CD14-positive monocyte (primary cell): Measurements from ENCODE around the gene TMEM167B. TPM values are rescaled to one million over a fixed set of nuclear protein-coding genes. Genes with fewer than 3 reads are reported as not detected.

Experiments
- DNase-seq, 3 donors: peaks; one replicate each; pipeline ENCODE4 v3.0.0-alpha.2; 2011 to 2022
- H2AFZ ChIP-seq: 2 replicates; pipeline ENCODE4 v1.6.0; 2012; ENCODE audit warnings: mild to moderate bottlenecking, low read depth, low read length, inconsistent platforms; ENCODE audit not compliant: insufficient read depth, poor library complexity, severe bottlenecking
- H3K27ac ChIP-seq, 2 donors: 1 replicate in 1 of 2; 2 replicates in 1 of 2; pipeline ENCODE4 v1.5.1; 2012 to 2013; ENCODE audit warnings: low read length in 2 of 2, control low read depth in 1 of 2, inconsistent platforms in 1 of 2, low read depth in 1 of 2, mild to moderate bottlenecking in 1 of 2
- H3K27me3 ChIP-seq, 2 donors: one replicate each; pipeline versions ENCODE4 v1.6.0 to v1.6.1; 2011 to 2013; ENCODE audit warnings: low read length in 2 of 2; ENCODE audit not compliant: control insufficient read depth in 2 of 2, insufficient read depth in 2 of 2
- H3K36me3 ChIP-seq, 2 donors: replicated peaks in 1 of 2; 1 replicate in 1 of 2; 2 replicates in 1 of 2; pipeline versions ENCODE4 v1.5.1 to v1.6.1; 2012 to 2013; ENCODE audit warnings: low read length in 2 of 2, control low read depth in 1 of 2, inconsistent platforms in 1 of 2, mild to moderate bottlenecking in 1 of 2; ENCODE audit not compliant: insufficient read depth in 2 of 2, control insufficient read depth in 1 of 2
- H3K4me1 ChIP-seq, 2 donors: 1 replicate in 1 of 2; 2 replicates in 1 of 2; pipeline versions ENCODE4 v1.5.1 to v1.6.1; 2012 to 2013; ENCODE audit warnings: low read length in 2 of 2, control low read depth in 1 of 2, inconsistent platforms in 1 of 2, mild to moderate bottlenecking in 1 of 2, moderate library complexity in 1 of 2; ENCODE audit not compliant: insufficient read depth in 2 of 2, control insufficient read depth in 1 of 2
- H3K4me2 ChIP-seq: replicated peaks from 2 replicates; pipeline ENCODE3; 2012; ENCODE audit warnings: low read length, moderate library complexity, mild to moderate bottlenecking; ENCODE audit not compliant: poor library complexity, severe bottlenecking; ENCODE audit errors: extremely low read depth
- H3K4me3 ChIP-seq, 3 experiments: fragments of 200-600 bp in 1 of 3; sonication (generic) in 1 of 3; replicated peaks in 1 of 3; 1 replicate in 2 of 3; 2 replicates in 1 of 3; pipeline ENCODE4 v1.5.1; 2011 to 2013; ENCODE audit warnings: low read length in 3 of 3, mild to moderate bottlenecking in 3 of 3, control low read depth in 2 of 3, low read depth in 2 of 3, inconsistent platforms in 1 of 3, moderate library complexity in 1 of 3
- H3K79me2 ChIP-seq: 2 replicates; pipeline ENCODE4 v1.6.0; 2012; ENCODE audit warnings: mild to moderate bottlenecking, control low read depth, inconsistent platforms, low read length, moderate library complexity; ENCODE audit not compliant: insufficient read depth
- H3K9ac ChIP-seq: 2 replicates; pipeline ENCODE4 v1.6.0; 2017; ENCODE audit warnings: low read length, mild to moderate bottlenecking; ENCODE audit not compliant: insufficient read depth, poor library complexity, severe bottlenecking
- H3K9me3 ChIP-seq, 2 donors: replicated peaks in 1 of 2; 1 replicate in 1 of 2; 2 replicates in 1 of 2; pipeline versions ENCODE4 v1.5.1 to v1.6.1; 2012 to 2013; ENCODE audit warnings: low read length in 2 of 2, control low read depth in 1 of 2; ENCODE audit not compliant: control insufficient read depth in 1 of 2, insufficient read depth in 1 of 2
- H4K20me1 ChIP-seq: 2 replicates; pipeline ENCODE4 v1.6.0; 2012; ENCODE audit warnings: mild to moderate bottlenecking, low read length, control low read depth, moderate library complexity; ENCODE audit not compliant: insufficient read depth
- H3K27ac Mint-ChIP-seq, 7 donors: one replicate each; pipeline ENCODE4 v1.8.0; 2020; ENCODE audit warnings: mild to moderate bottlenecking in 7 of 7, mixed read lengths in 7 of 7, moderate library complexity in 6 of 7, inconsistent platforms in 2 of 7
- H3K27me3 Mint-ChIP-seq, 3 donors: one replicate each; pipeline ENCODE4 v1.8.0; 2021 to 2022; ENCODE audit warnings: low read depth in 3 of 3, mild to moderate bottlenecking in 3 of 3, mixed read lengths in 3 of 3, moderate library complexity in 3 of 3, inconsistent platforms in 1 of 3
- H3K36me3 Mint-ChIP-seq, 2 donors: one replicate each; pipeline ENCODE4 v1.8.0; 2020; ENCODE audit warnings: mixed read lengths in 2 of 2, inconsistent platforms in 1 of 2, mild to moderate bottlenecking in 1 of 2
- H3K4me1 Mint-ChIP-seq: one replicate; pipeline ENCODE4 v1.8.0; 2020; ENCODE audit warnings: mild to moderate bottlenecking, mixed read lengths
- H3K4me3 Mint-ChIP-seq, 2 donors: one replicate each; pipeline ENCODE4 v1.8.0; 2020; ENCODE audit warnings: mild to moderate bottlenecking in 2 of 2, mixed read lengths in 2 of 2, moderate library complexity in 1 of 2
- H3K9me3 Mint-ChIP-seq, 7 donors: one replicate each; pipeline ENCODE4 v1.8.0; 2020 to 2022; ENCODE audit warnings: mixed read lengths in 7 of 7, mild to moderate bottlenecking in 6 of 7, moderate library complexity in 6 of 7, inconsistent platforms in 2 of 7
- WGBS: methylation state at CpG from one replicate; pipeline ENCODE4 v1.1.5; 2013; ENCODE audit warnings: missing lambda C conversion rate; ENCODE audit not compliant: insufficient coverage; 5-methylcytosine and 5-hydroxymethylcytosine counted together
- intact Hi-C, 2 donors: fragments of 100-400 bp; cut with micrococcal nuclease; formaldehyde crosslinking; loops; one replicate each; pipeline versions ENCODE4 v1.15.0 to v1.15.1; 2023
- polyA plus RNA-seq, 3 donors: library from polyadenylated mRNA; depleted of rRNA in 1 of 3; unstranded in 2 of 3; stranded (reverse) in 1 of 3; fragments of 300-500 nt in 2 of 3; fragments of >200 nt in 1 of 3; fragmentation: Illumina TruSeq in 2 of 3; gene quantifications; 1 replicate in 2 of 3; 2 replicates in 1 of 3; pipeline ENCODE4 v1.2.3, GENCODE V29; 2012 to 2021
- TF ChIP-seq, protein P1 (sequence below): fragments of 200-600 bp; IDR thresholded peaks from one replicate; pipeline ENCODE4 v1.8.0; 2022; ENCODE audit warnings: antibody characterized with exemption, mild to moderate bottlenecking

Gene TMEM167B
- polyA plus RNA-seq, 3 donors = 39.2 to 50.8 (median 43.3) TPM

GRCh38 chr1:109080441-109081082 lies 10.0 kb upstream of the TMEM167B start:
- Histone ChIP-seq H3K9ac (no peak overlapping the region), H3K27me3 (no peaks in the 10 kb centered on the region), H3K4me3 (no peak overlapping the region), H3K36me3 (no peaks in the 10 kb centered on the region), H3K4me1 (peaks cover 6 to 8% of the 10 kb centered on the region in 2 donors), H3K79me2 (peaks cover 2% of the 10 kb centered on the region), H3K9me3 (no peaks in the 10 kb centered on the region), H3K4me2 (no peak overlapping the region), H4K20me1 (no peaks in the 10 kb centered on the region), H3K27ac (no peak overlapping the region), H2AFZ (no peak overlapping the region)
- Mint-ChIP-seq H3K4me3 (no peak overlapping the region), H3K27ac (no peak overlapping the region), H3K36me3 (no peaks in the 10 kb centered on the region), H3K4me1 (peaks cover 6% of the 10 kb centered on the region), H3K9me3 (no peaks in the 10 kb centered on the region), H3K27me3 (peaks cover 0 to 3% (median 3%) of the 10 kb centered on the region in 3 donors)
- intact Hi-C loops = no loop called here
- 93% methylated on average over 2 of the region's 5 CpGs for WGBS
- DNase-seq = no peak
- TF ChIP-seq, protein P1, sequence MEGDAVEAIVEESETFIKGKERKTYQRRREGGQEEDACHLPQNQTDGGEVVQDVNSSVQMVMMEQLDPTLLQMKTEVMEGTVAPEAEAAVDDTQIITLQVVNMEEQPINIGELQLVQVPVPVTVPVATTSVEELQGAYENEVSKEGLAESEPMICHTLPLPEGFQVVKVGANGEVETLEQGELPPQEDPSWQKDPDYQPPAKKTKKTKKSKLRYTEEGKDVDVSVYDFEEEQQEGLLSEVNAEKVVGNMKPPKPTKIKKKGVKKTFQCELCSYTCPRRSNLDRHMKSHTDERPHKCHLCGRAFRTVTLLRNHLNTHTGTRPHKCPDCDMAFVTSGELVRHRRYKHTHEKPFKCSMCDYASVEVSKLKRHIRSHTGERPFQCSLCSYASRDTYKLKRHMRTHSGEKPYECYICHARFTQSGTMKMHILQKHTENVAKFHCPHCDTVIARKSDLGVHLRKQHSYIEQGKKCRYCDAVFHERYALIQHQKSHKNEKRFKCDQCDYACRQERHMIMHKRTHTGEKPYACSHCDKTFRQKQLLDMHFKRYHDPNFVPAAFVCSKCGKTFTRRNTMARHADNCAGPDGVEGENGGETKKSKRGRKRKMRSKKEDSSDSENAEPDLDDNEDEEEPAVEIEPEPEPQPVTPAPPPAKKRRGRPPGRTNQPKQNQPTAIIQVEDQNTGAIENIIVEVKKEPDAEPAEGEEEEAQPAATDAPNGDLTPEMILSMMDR = no peak

DNA sequence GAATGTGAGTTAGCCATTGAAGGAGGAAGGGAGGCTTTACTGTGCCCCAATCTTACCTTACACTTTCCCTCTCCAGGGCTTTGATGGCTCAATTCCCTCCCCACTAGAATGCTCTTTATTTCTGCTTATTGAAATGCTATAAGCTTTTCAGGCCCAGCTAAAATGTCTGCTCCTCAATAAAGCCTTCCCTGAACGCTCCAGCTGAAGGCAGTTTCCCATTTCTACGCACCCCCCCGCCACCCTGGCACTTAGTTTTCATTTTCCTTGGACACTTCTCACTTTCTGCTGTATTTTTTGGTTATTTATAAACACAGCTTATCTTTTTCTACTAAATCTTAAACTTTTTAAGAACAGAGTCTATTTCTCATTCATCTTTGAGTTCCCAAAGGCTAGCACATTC lies 7.1 kb upstream of the TMEM167B start:
- Mint-ChIP-seq H3K9me3 (no peaks in the 10 kb centered on the region), H3K27me3 (peaks cover 0 to 3% (median 3%) of the 10 kb centered on the region in 3 donors), H3K27ac (peak overlapping the region in 1 of 7 donors; percentile 25), H3K36me3 (no peaks in the 10 kb centered on the region), H3K4me3 (no peak overlapping the region), H3K4me1 (peaks cover 12% of the 10 kb centered on the region)
- Histone ChIP-seq H3K4me1 (peaks cover 10 to 12% of the 10 kb centered on the region in 2 donors), H3K27ac (no peak overlapping the region), H3K9ac (no peak overlapping the region), H3K36me3 (no peaks in the 10 kb centered on the region), H3K79me2 (no peaks in the 10 kb centered on the region), H3K27me3 (no peaks in the 10 kb centered on the region), H3K9me3 (no peaks in the 10 kb centered on the region), H2AFZ (no peak overlapping the region), H3K4me3 (no peak overlapping the region), H4K20me1 (no peaks in the 10 kb centered on the region), H3K4me2 (no peak overlapping the region)
- DNase-seq = no peak
- intact Hi-C loops = no loop called here
- WGBS = 100% methylated on average over 2 of the region's 3 CpGs
- TF ChIP-seq, protein P1 = no peak
